HL-60 (cell line): ENCODE data around the gene DNPH1.
A peak's percentile ranks its signal among the peaks of the same experiment; 100 is the strongest.

Experiments
- DNase-seq, 2 experiments: peaks; one replicate each; pipeline ENCODE4 v3.0.0-alpha.2; 2010 to 2020; ENCODE audit warnings: low read depth in 1 of 2, low spot score in 1 of 2
- H3K27ac ChIP-seq: fragments of 250-450 bp; sonication (Bioruptor Pico); replicated peaks from 2 replicates; pipeline ENCODE4 v1.5.1; 2020; ENCODE audit warnings: mild to moderate bottlenecking, moderate library complexity
- H3K27me3 ChIP-seq: fragments of 250-450 bp; sonication (Bioruptor Pico); 2 replicates; pipeline ENCODE4 v1.5.1; 2021; ENCODE audit warnings: mild to moderate bottlenecking, moderate library complexity; ENCODE audit not compliant: insufficient read depth, poor library complexity, severe bottlenecking
- H3K4me3 ChIP-seq: replicated peaks from 2 replicates; pipeline ENCODE4 v1.5.1; 2011; ENCODE audit warnings: mild to moderate bottlenecking, control low read depth, low read length; ENCODE audit not compliant: insufficient read depth
- GABPA ChIP-seq: IDR thresholded peaks from 2 replicates; pipeline ENCODE4 v1.6.1; 2012; ENCODE audit warnings: low read depth
- POLR2AphosphoS5 ChIP-seq: IDR thresholded peaks from 2 replicates; pipeline ENCODE4 v1.6.1; 2012; ENCODE audit warnings: low read depth
- SPI1 ChIP-seq: IDR thresholded peaks from 2 replicates; pipeline ENCODE4 v1.6.1; 2012; ENCODE audit warnings: low read depth, mild to moderate bottlenecking, borderline replicate concordance
- TF ChIP-seq, protein P1 (sequence below): IDR thresholded peaks from one replicate; pipeline ENCODE4 v1.5.1; 2011; ENCODE audit warnings: low read length, control low read depth, inconsistent platforms; ENCODE audit not compliant: insufficient read depth
- TF ChIP-seq, protein P2 (sequence below): IDR thresholded peaks from 2 replicates; pipeline ENCODE4 v1.6.1; 2012; ENCODE audit warnings: low read depth; ENCODE audit not compliant: insufficient replicate concordance

The DNPH1 gene

DNA sequence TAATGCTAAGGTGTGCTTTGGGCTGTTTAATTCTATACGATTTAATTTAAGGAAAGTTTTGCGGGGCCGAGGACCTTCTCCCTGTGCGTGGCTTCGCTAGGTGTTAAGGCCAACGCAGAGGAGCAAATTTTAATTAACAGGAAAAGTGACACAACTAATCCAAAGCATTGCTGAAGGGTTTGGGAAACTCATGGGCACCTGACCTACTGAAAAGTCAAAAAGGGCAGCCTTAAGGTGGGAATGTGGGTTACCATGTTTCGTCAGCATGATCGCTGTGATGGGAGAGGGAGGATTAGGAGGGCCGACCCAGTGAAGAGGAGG lies 47.7 kb downstream of the DNPH1 start:
- Histone ChIP-seq H3K4me3 (peak overlapping the region; percentile 89), H3K27ac (peak overlapping the region; percentile 58), H3K27me3 (no peaks in the 10 kb centered on the region)
- no peak for TF ChIP-seq SPI1
- TF ChIP-seq, protein P1, sequence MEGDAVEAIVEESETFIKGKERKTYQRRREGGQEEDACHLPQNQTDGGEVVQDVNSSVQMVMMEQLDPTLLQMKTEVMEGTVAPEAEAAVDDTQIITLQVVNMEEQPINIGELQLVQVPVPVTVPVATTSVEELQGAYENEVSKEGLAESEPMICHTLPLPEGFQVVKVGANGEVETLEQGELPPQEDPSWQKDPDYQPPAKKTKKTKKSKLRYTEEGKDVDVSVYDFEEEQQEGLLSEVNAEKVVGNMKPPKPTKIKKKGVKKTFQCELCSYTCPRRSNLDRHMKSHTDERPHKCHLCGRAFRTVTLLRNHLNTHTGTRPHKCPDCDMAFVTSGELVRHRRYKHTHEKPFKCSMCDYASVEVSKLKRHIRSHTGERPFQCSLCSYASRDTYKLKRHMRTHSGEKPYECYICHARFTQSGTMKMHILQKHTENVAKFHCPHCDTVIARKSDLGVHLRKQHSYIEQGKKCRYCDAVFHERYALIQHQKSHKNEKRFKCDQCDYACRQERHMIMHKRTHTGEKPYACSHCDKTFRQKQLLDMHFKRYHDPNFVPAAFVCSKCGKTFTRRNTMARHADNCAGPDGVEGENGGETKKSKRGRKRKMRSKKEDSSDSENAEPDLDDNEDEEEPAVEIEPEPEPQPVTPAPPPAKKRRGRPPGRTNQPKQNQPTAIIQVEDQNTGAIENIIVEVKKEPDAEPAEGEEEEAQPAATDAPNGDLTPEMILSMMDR, result no peak
- TF ChIP-seq POLR2AphosphoS5, result no peak
- TF ChIP-seq, protein P2, sequence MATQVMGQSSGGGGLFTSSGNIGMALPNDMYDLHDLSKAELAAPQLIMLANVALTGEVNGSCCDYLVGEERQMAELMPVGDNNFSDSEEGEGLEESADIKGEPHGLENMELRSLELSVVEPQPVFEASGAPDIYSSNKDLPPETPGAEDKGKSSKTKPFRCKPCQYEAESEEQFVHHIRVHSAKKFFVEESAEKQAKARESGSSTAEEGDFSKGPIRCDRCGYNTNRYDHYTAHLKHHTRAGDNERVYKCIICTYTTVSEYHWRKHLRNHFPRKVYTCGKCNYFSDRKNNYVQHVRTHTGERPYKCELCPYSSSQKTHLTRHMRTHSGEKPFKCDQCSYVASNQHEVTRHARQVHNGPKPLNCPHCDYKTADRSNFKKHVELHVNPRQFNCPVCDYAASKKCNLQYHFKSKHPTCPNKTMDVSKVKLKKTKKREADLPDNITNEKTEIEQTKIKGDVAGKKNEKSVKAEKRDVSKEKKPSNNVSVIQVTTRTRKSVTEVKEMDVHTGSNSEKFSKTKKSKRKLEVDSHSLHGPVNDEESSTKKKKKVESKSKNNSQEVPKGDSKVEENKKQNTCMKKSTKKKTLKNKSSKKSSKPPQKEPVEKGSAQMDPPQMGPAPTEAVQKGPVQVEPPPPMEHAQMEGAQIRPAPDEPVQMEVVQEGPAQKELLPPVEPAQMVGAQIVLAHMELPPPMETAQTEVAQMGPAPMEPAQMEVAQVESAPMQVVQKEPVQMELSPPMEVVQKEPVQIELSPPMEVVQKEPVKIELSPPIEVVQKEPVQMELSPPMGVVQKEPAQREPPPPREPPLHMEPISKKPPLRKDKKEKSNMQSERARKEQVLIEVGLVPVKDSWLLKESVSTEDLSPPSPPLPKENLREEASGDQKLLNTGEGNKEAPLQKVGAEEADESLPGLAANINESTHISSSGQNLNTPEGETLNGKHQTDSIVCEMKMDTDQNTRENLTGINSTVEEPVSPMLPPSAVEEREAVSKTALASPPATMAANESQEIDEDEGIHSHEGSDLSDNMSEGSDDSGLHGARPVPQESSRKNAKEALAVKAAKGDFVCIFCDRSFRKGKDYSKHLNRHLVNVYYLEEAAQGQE, result no peak
- TF ChIP-seq GABPA, result no peak
- DNase-seq, result no peak

DNA sequence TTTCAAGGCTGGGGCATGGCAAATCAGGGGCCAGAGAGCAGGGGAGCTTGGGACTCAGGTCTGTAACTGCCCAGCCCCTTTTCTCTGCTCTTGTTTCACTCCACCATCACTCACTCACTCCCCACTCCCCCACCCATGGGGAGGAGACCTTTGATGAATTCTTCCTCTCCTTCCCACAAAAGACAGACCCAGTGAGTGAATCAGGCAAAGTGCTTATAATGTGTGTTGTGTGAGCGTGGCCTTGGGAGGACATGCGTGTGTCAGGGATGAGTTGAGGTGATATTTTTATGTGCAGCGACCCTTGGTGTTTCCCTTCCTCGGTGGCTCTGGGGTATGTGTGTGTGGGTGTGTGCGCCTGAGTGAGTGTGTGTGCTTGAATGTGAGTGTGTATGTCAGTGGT lies 48.3 kb downstream of the DNPH1 start:
- no peak for DNase-seq
- H3K4me3 ChIP-seq, result no peak overlapping the region
- no peaks in the 10 kb centered on the region for H3K27me3 ChIP-seq
- H3K27ac ChIP-seq, result no peak overlapping the region
- TF ChIP-seq GABPA (no peak), SPI1 (no peak), POLR2AphosphoS5 (no peak)
- TF ChIP-seq, protein P1, result no peak
- TF ChIP-seq, protein P2, result no peak

DNA sequence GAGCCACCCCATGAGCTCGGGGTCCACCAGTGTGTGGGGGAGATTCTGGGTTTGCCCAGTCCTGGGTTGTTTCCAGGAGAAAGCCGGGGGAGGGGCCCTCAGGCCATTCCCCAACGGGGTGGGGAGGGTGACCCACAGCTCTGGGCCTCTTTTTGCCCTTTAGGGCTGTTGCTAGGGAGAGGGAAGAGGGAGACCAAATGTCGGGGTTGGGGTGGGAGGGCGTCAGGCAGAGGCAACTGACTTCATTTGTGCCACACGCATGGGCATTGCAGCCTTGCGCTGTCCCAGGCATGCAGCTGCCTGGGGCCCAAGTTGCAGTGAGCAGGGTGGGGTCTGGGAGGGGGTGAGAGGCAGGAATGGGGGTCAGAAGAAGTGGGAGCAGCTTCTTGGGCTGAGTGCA lies 49.2 kb downstream of the DNPH1 start:
- no peak overlapping the region for H3K4me3 ChIP-seq

More for the DNA sequence above, 49.2 kb downstream of the DNPH1 start:
- TF ChIP-seq POLR2AphosphoS5, result 0 out of 2 replicates have a peak, but pooled peaks have one; percentile 19
- TF ChIP-seq, protein P2, result no peak
- no peak overlapping the region for H3K27ac ChIP-seq
- no peaks in the 10 kb centered on the region for H3K27me3 ChIP-seq
- DNase-seq, result no peak
